LNCAP (cell line): Measurements from ENCODE around the gene PHLDA1.

Source experiments
- TF ChIP-seq, protein P1 (sequence below): fragments of 450-650 bp; IDR thresholded peaks from 2 replicates; pipeline ENCODE4 v1.5.1; 2017; ENCODE audit warnings: mild to moderate bottlenecking

Gene PHLDA1

DNA sequence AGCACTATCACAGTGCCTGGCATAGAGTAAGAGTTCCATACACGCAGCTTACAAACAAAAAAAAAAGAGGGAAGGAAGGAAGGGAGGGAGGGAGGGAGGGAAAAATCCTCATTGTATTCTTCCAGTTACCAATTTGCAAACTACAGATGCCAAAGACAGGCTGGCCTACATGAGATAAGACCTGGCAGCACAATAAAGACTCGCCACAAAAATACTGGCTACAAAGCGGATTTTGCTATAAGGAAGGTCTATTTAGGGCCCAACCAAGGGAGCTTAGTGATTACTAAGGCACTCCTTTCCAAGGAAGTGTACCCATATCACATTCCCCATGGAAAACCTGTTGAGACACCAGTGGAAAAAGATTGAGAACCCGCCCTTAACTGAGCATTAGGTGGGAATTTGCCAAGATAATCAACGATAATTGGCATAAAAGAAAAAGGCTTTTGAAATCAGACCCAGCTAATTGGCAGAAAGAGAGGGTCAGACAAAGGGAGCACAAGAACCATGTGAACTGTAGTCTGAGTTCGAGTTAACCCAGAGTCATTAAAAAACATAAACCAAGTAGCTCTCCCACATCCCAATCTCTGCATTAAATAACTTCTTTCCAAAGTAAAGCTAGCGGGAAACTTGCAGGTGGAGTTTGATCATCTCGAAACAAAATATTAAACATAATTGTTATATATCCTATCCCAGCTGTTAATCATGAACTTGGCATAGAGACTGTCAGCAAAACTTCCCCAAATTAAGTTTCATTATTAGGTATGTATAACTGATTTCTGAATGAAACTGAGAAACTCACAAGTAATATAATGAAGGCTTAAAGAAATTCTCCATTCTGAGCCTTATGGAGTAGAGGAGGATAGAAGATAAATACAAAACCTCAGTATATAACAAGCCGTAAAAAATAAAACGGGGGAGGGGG, 50.1 kb downstream of the PHLDA1 start:
- TF ChIP-seq, protein P1, sequence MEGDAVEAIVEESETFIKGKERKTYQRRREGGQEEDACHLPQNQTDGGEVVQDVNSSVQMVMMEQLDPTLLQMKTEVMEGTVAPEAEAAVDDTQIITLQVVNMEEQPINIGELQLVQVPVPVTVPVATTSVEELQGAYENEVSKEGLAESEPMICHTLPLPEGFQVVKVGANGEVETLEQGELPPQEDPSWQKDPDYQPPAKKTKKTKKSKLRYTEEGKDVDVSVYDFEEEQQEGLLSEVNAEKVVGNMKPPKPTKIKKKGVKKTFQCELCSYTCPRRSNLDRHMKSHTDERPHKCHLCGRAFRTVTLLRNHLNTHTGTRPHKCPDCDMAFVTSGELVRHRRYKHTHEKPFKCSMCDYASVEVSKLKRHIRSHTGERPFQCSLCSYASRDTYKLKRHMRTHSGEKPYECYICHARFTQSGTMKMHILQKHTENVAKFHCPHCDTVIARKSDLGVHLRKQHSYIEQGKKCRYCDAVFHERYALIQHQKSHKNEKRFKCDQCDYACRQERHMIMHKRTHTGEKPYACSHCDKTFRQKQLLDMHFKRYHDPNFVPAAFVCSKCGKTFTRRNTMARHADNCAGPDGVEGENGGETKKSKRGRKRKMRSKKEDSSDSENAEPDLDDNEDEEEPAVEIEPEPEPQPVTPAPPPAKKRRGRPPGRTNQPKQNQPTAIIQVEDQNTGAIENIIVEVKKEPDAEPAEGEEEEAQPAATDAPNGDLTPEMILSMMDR: no peak

DNA sequence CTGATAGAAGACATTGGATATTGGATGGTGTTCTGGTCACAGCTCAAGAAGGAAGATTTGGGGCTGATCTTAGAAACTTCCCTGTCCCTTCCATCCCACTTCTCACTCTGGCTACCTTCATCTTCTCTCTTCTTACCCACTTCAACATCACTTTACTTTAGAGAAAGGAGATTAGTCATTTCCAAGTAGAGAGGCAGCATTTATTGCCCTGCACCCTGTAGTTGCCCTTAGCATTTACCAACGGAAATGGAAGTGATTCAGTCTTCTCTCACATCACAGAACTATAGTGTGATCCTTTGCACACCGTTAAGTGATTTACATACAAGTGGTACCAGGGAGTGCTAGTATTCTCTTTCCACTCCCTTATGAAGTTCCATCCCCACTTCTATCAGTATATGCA, 52.4 kb downstream of the PHLDA1 start:
- TF ChIP-seq, protein P1: no peak

DNA sequence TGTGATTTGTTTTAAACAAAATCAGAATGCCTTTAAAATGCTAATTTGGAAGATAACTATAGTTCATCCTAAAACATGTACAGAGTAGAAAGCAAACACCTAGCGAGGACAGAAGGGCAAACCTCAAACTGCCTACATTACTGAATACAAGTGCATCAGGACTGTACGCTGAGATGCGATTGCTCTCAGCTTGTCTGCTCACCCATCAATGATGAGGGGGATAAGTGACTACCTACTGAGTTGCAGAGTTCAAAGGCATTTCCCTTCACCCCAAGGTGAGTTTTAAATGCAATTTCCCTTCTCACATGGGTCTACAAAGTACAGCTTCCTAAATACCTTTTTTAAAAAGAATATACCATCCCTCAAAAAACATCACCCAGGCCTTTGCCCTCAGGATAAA, 52.9 kb downstream of the PHLDA1 start:
- TF ChIP-seq, protein P1: no peak

DNA sequence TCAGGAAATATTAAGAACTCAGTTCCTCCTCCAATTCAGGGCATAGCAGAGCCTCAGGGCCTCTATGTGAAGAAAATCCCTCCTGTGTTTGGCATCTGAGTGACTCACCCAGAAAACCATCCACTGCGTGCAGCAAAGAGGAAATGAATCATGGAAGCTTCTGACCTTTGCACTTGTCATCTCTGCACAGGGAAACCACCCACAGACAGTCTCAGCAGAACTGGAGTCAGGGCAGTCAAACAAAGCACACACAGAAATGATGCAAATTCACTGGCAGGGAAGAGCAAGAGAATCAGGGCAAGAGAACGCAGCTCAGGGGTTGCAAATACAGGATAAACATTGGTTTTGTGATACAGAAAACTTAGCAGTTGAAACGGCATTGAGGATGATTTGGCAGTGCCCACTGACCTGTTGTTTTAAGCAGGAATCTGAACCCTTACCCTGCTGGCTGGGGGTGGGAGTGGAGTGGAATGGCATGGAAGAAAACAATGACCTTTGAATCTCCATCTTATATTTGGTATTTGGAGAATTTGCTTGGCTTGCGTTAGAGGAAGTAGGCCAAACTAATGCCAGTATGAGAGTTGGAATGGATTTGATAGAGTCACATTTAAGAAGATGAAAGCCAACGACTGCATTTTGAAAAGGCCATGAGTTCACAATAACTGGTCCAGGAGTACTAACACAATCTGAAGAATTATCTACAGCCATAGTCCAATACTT, 53.5 kb downstream of the PHLDA1 start:
- TF ChIP-seq, protein P1: no peak

DNA sequence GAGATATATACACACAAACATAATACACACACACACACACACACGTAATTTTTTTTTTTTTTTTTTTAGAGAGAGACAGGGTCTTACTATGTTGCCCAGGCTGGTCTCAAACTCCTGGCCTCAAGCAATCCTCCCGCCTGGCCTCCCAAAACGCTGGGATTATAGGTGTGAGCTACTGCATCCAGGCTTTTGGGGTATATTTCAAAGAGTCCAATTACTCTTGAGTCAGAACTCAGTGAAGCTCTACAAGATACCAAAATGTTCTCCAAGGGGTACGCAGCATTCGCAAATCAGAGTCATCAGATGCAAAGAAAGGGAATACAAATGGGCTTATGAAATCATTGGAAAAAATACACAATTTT, 54.0 kb downstream of the PHLDA1 start:
- TF ChIP-seq, protein P1: no peak

DNA sequence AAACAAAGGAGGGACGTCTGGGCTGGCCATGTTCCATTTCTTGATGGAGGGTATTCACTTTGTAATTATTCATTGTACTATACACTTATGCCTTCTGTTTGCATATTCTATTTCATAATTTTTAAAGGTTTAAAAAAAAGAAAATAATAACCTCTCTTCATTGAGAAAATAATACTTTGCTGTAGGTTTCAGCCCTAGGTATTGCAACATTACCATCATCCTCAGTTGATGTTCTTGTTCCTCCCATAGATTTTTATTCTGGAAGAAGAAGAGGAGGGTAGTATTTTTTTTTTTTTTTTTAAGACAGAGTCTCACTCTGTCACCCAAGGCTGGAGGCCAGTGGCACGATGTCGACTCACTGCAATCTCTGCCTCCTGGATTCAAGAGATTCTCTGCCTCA, 54.7 kb downstream of the PHLDA1 start:
- TF ChIP-seq, protein P1: no peak

DNA sequence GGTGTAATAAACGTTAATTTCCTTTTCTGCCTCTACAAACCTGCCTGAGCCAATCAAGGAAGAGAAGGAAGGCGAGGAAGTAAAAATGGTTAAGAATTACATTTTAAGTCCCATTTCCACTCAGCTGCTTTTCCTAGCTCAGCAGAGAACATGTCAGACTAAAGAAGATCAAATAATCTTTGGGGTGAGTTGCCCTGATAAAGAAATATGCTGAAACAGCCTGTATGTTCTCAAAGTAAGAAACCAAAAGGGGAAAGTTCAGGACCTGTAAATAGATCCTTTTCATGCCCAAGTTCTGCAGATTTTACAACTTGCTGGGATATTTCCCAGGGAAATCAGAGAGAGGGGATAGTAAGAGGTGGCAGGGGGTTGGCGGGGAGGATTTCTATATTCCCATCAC, 55.5 kb downstream of the PHLDA1 start:
- TF ChIP-seq, protein P1: no peak
